Fibroblast of mammary gland (primary cell): Measurements from ENCODE around the gene TBL2.
"Not testable (repeated sequence)": the region's sequence is repeated elsewhere in the genome, so short reads cannot be mapped to it uniquely, and the experiment has no call there.

Experiments used
- DNase-seq: peaks from one replicate; pipeline ENCODE4 v3.0.0-alpha.2; 2010; ENCODE audit warnings: low read depth
- H3K4me3 ChIP-seq: 2 replicates; pipeline ENCODE4 v1.5.1; 2011; ENCODE audit warnings: low read depth, mild to moderate bottlenecking, low read length, moderate library complexity; ENCODE audit not compliant: control insufficient read depth
- CTCF ChIP-seq: conservative IDR thresholded peaks from 2 replicates; pipeline ENCODE4 v1.5.1; 2011; ENCODE audit warnings: low read depth, low read length, inconsistent platforms; ENCODE audit not compliant: control insufficient read depth, insufficient read depth

The TBL2 gene

GRCh38 chr7:73596191-73597065 is 18.0 kb upstream of the TBL2 start:
- DNase-seq, result no peak
- no peak overlapping the region for H3K4me3 ChIP-seq

GRCh38 chr7:73595358-73595757 is 17.0 kb upstream of the TBL2 start:
- DNase-seq, result no peak
- TF ChIP-seq CTCF, result no peak
- no peak overlapping the region for H3K4me3 ChIP-seq

More at GRCh38 chr7:73596191-73597065, 18.0 kb upstream of the TBL2 start:
- no peak for TF ChIP-seq CTCF

GRCh38 chr7:73593207-73594045 is 15.0 kb upstream of the TBL2 start:
- no peak overlapping the region for H3K4me3 ChIP-seq
- no peak for DNase-seq
- TF ChIP-seq CTCF, result no peak

- TF ChIP-seq CTCF, result no peak
- no peak overlapping the region for H3K4me3 ChIP-seq
- DNase-seq, result no peak
These were observed 8.5 kb upstream of the TBL2 start for GRCh38 chr7:73586911-73587310.

- DNase-seq, result no peak
- no peak overlapping the region for H3K4me3 ChIP-seq
- no peak for TF ChIP-seq CTCF
These were observed 6.8 kb upstream of the TBL2 start for GRCh38 chr7:73585196-73585595.

- DNase-seq, result no peak
- H3K4me3 ChIP-seq, result no peak overlapping the region
- TF ChIP-seq CTCF, result no peak
These were observed 4.4 kb upstream of the TBL2 start for GRCh38 chr7:73582664-73583202.

GRCh38 chr7:73581006-73581405 is 2.6 kb upstream of the TBL2 start:
- not testable (repeated sequence) for DNase-seq, H3K4me3 ChIP-seq
